ENCODE results near the gene CYTIP.

- no peak for TF ChIP-seq POLR2A (IDR thresholded peaks at IDR 0.05; ENCODE audit: extremely low read depth, insufficient read length)
- TF ChIP-seq CTCF (IDR thresholded peaks at IDR 0.05; ENCODE audit: low read depth, low read length), result no peak
- TF ChIP-seq MYC (IDR thresholded peaks at IDR 0.05; ENCODE audit: low read depth, low read length), result peak; percentile 86
- TF ChIP-seq MAX (IDR thresholded peaks at IDR 0.05; ENCODE audit: low read depth, low read length), result peak; percentile 94
These were observed at the start of gene CYTIP for GRCh38 chr2:157443795-157444640.
